Stomach smooth muscle (tissue), 2 donors: ENCODE data around the gene SIPA1.

Experiments used
- H3K27ac ChIP-seq: one replicate; pipeline ENCODE4 v1.7.0; 2013; ENCODE audit warnings: mild to moderate bottlenecking, low read length, inconsistent platforms
- H3K27me3 ChIP-seq, 2 donors: one replicate each; pipeline ENCODE4 v1.7.0; 2013; ENCODE audit warnings: low read length in 2 of 2; ENCODE audit not compliant: insufficient read depth in 2 of 2, control insufficient read depth in 1 of 2
- H3K36me3 ChIP-seq, 2 donors: one replicate each; pipeline ENCODE4 v1.7.0; 2013; ENCODE audit warnings: low read length in 2 of 2; ENCODE audit not compliant: control insufficient read depth in 2 of 2, insufficient read depth in 2 of 2
- H3K4me1 ChIP-seq: one replicate; pipeline ENCODE4 v1.7.0; 2013; ENCODE audit warnings: low read length; ENCODE audit not compliant: control insufficient read depth, insufficient read depth
- H3K4me3 ChIP-seq, 2 donors: one replicate each; pipeline ENCODE4 v1.7.0; 2013; ENCODE audit warnings: low read length in 2 of 2
- H3K9ac ChIP-seq, 2 donors: one replicate each; pipeline ENCODE4 v1.7.0; 2013; ENCODE audit warnings: low read length in 2 of 2, mild to moderate bottlenecking in 1 of 2
- H3K9me3 ChIP-seq, 2 donors: one replicate each; pipeline ENCODE4 v1.7.0; 2013; ENCODE audit warnings: low read length in 2 of 2; ENCODE audit not compliant: control insufficient read depth in 2 of 2
- donor health status: healthy.
- donor health status: Pancreatic carcinoma.

SIPA1 gene

DNA sequence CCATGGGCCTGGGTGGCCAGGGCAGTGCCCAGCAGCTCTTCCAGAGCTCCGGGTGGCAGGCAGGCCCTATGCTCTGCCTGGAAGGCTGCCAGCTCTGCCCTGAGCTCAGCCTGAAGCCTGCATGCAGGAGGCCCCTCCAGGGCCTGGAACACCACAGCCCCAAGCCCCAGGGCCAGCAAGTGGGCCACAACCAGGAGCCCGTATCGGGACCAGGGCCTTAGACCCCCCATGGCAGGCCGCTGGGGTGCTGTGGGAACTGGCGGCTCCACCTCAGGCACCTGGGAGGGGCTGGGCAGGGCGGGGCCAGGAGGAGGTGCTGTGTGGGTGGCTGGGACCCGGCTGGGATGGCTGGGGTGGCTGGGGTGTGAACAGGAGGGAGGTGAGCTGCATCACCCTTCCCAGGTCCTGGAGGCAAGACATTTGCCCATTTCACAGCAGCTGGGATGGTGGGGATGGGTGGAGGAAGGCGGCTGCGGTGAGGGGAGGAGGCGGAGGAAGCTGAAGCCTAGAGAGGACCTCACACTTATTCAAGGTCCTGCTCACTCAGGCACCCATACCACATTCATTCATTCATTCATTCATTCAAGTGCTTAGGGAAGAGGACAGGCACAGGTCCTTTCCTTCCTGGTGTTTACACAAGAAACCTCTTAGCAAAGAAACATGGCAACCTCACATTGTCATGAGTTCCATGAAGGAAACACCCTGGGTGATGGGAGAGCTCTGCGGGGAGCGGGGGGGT is 42.2 kb upstream of the SIPA1 start, which contains the start of gene KCNK7:
Gene KCNK7, minus strand, starts transcription at position 258 of the 739 bp plus-strand sequence. Its CDS starts 28 bp downstream, at position 230.
- H3K9me3 ChIP-seq = no peaks in the 10 kb centered on the region
- peaks cover 28 to 31% of the 10 kb centered on the region in 2 donors for H3K36me3 ChIP-seq
- no peak within 1 kb of the TSS for H3K9ac ChIP-seq
- no peaks in the 10 kb centered on the region for H3K27me3 ChIP-seq
- peaks cover 28% of the 10 kb centered on the region for H3K4me1 ChIP-seq
- no peak within 1 kb of the TSS for H3K4me3 ChIP-seq
- peak within 1 kb of the TSS; percentile 11 for H3K27ac ChIP-seq

DNA sequence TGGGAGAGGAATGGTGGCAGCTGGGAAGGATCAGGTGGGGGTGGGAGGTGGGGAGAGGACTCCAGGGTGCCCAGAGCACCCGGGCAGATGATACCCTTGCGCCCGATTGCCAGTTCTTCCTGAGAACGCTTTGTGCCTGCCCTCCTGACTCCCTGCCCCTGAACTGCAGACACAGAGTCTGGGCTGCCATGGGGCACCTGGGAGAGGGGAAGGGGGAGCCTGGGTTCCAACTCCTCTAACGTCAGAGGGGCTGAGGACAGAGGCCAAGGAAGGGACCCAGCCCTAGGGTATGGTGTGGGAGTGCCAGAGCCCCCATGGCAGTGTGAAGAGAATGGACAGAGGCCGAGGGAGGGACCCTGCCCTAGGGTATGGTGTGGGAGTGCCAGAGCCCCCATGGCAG is 41.4 kb upstream of the SIPA1 start:
- peaks cover 24 to 37% of the 10 kb centered on the region in 2 donors for H3K36me3 ChIP-seq

DNA sequence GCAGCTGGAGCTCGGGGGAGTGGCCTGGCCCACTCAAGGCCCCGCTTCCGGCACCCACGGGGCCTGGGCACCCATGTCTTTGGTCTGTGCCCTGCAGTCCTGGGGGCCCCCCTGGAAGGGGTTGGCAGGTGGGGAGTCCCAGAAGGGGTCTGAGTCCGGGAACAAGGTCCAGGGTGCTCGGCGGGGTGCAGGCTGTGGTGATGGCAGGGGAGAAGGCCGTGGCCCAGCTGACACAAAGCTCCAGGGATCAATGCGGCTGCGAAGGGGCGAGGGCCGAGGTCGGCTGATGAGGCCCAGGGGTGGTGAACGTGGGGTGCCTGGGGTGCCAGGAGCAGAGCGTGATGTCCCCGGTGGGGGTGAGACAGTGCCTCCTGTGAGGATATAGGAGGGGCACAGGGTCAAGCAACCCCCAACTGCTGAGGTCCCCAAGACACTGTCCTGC is 39.6 kb upstream of the SIPA1 start:
- no peaks in the 10 kb centered on the region for H3K27me3 ChIP-seq
- no peak overlapping the region for H3K27ac ChIP-seq
- peaks cover 19 to 35% of the 10 kb centered on the region in 2 donors for H3K36me3 ChIP-seq
- peaks cover 21% of the 10 kb centered on the region for H3K4me1 ChIP-seq
- no peaks in the 10 kb centered on the region for H3K9me3 ChIP-seq
- H3K4me3 ChIP-seq = no peak overlapping the region
- H3K9ac ChIP-seq = no peak overlapping the region

More for the DNA sequence above, 41.4 kb upstream of the SIPA1 start:
- no peaks in the 10 kb centered on the region for H3K9me3 ChIP-seq
- no peak overlapping the region for H3K4me3 ChIP-seq
- no peak overlapping the region for H3K9ac ChIP-seq
- no peak overlapping the region for H3K27ac ChIP-seq
- peaks cover 28% of the 10 kb centered on the region for H3K4me1 ChIP-seq
- H3K27me3 ChIP-seq = no peaks in the 10 kb centered on the region

DNA sequence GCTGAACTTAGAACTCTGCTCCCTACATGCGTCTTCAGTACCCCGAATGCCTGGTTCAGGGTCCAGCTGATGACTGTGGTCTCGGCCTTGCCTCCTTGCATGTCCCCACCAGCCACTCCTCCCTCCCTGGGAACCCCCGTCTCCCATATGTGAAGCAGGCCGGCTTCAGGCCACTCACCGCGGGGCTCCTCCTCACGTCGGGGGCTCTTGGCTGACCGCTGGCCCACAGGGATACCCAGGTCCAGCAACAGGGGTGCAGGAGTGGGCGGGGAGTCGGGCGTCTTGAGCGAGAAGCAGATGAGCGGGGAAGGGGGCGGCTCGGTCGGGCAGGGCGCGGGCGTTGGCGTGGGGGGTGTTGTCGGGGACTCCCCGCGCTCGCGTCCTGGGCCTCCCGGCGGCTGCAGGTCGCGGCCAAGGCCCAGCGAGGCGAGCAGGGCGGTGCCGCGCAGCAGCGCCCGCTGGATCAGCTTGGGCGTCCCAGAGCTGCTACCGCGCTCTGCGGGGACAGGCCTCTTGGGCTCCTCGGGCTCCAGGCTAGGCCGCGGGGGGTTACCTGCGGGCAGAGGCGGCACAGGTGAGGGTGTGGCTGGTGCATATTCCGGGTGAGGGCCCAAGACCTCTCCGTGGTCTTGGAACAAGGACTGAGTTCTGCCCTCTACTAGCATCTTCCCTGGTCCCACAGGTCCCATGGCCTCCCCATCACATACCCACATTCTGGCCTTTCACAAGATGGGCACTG is 38.5 kb upstream of the SIPA1 start:
- Histone ChIP-seq H3K9me3 (no peaks in the 10 kb centered on the region), H3K27me3 (no peaks in the 10 kb centered on the region), H3K27ac (no peak overlapping the region), H3K9ac (no peak overlapping the region), H3K4me1 (peaks cover 11% of the 10 kb centered on the region), H3K36me3 (peaks cover 27 to 39% of the 10 kb centered on the region in 2 donors), H3K4me3 (no peak overlapping the region)

DNA sequence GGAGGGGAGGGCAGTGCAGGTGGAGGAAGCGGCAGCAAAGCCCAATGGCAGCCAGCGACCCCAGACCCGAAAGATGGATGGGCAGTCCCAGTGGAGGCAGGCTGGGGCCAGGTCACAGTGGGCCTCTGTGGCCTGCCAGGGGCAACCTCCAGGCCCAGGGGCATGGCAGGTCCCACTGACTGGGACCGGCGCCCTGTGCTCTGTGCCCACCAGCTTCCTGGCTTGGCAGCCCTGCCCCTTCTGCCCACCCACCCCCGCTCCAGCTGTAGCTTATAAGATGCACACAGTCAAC is 38.0 kb upstream of the SIPA1 start:
- Histone ChIP-seq H3K9ac (no peak overlapping the region), H3K27me3 (no peaks in the 10 kb centered on the region), H3K9me3 (no peaks in the 10 kb centered on the region), H3K36me3 (peaks cover 32 to 44% of the 10 kb centered on the region in 2 donors), H3K4me1 (peaks cover 10% of the 10 kb centered on the region), H3K4me3 (no peak overlapping the region), H3K27ac (no peak overlapping the region)

DNA sequence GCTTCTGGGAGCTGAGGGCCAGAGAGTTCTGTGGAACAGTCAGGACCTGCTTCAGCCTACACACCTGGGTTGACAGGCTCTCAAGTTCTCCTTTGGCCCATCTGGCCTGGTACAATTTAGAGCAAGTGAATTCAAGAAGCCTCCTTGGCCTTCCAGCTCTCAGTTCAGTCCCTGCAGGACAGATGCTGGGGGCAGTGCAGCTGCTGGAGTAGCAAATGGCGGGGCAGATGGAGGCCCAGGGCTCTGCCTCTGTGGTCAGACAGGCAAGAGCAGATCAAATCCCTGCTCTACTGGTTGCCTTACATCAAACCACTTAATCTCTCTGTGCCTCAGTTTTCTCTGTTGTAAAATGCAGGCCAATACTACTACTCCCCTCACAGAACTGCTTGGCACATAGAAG is 33.6 kb upstream of the SIPA1 start:
- no peaks in the 10 kb centered on the region for H3K27me3 ChIP-seq
- H3K9me3 ChIP-seq = no peaks in the 10 kb centered on the region
- peaks cover 21% of the 10 kb centered on the region for H3K4me1 ChIP-seq
- no peak overlapping the region for H3K4me3 ChIP-seq
- no peak overlapping the region for H3K9ac ChIP-seq
- H3K36me3 ChIP-seq = peaks cover 22 to 42% of the 10 kb centered on the region in 2 donors
- H3K27ac ChIP-seq = no peak overlapping the region

DNA sequence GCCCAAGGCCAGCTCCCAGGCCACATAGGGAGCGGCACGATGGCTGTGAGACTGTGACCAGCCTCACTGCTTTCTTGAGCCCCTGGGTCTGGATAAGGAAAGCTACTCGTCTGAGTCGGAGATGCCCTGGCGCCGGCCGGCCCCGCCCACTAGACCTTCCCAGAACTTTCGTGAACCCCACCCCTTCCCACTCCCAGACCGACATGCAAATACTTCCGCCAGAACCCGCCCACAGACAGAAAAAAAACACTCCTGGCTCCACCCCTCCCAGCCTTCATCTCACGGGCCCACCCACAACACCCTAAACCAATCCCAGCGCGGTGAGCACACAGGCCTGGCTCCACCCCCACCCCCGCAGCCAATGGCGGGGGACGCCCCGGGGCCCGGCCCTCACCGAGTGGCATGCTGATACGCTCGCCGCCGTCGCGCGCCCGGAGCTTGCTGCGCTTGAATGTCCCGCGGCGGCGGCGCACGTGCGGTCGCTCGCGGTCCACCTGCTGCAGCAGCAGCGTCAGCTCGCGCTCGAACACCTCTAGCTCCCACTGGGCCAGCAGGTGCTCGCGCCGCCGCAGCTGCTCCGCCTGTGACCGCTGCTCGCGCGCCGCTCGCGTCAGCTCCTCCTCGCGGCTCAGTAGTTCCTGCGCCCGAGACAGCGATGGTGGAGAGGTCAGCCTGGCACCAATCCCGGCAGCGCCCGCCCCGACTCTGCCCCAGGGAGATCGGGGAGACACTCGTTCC is 30.9 kb upstream of the SIPA1 start:
- peaks cover 24 to 36% of the 10 kb centered on the region in 2 donors for H3K36me3 ChIP-seq
- peak overlapping the region; percentile 36 to 85 for H3K9ac ChIP-seq
- no peaks in the 10 kb centered on the region for H3K9me3 ChIP-seq
- peak overlapping the region; percentile 71 for H3K27ac ChIP-seq
- H3K27me3 ChIP-seq = no peaks in the 10 kb centered on the region
- peaks cover 48% of the 10 kb centered on the region for H3K4me1 ChIP-seq
- H3K4me3 ChIP-seq = peak overlapping the region; percentile 50 to 70

DNA sequence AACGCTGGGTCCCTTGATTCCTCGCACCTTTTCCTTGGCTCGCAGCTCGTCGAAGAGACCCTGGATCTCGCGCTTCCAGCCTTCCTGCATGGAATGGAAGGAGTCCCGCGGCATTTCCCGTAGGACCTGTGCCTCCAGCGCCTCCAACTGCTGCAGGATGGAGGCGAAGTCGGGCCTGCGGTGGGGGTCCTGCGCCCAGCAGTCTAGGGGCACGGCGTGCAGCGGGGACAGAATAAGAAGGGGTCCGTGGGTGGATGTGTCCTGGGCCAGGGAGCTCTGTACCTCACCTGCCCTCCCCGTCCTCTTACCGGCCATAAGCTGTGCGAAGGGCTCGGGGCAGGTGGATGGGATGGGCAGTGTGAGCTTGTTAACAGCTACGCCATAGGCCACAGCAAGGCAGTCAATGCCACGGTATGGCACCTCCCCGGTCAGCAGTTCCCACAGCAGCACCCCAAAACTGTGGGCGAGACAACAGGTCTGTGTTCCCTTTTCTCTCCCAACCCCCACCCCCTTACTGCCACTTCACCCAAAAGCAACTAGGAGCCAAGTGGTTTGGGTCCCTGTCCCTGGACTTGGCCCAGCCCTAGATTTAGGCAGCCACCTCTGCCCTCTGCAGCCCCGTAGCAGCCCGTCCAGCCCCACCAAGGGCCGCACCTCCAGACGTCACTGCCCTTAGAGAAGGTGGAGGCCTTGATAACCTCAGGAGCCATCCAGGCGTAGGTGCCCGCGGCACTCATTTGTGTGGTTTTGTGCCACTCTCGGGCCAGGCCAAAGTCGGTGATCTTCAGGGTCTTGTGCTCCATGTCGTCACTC is 30.1 kb upstream of the SIPA1 start:
- H3K36me3 ChIP-seq = peaks cover 30 to 38% of the 10 kb centered on the region in 2 donors
- no peak overlapping the region for H3K9ac ChIP-seq
- H3K4me1 ChIP-seq = peaks cover 56% of the 10 kb centered on the region
- peak overlapping the region; percentile 46 for H3K27ac ChIP-seq
- H3K27me3 ChIP-seq = no peaks in the 10 kb centered on the region
- peak overlapping the region; percentile 46 to 70 for H3K4me3 ChIP-seq
- no peaks in the 10 kb centered on the region for H3K9me3 ChIP-seq

DNA sequence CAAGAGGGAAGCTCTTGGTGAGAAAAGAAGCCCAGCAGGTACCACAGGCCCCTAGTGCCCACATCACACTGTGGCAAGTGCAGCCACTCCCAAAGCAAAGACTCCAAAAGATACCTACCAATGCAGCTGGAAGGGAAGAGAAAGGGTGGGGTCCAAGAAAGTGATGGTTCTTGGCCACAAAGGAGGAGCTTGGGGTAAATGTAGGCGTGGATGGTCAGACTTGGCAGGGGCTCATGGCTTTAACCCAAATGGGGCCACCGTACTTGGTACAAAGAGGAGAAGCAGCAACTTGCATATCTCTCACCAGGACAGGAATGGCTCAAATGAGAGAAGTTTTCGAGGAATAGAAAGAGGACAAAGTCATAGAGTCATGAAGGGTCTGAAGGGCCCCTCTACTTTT is 28.7 kb upstream of the SIPA1 start:
- peaks cover 69% of the 10 kb centered on the region for H3K4me1 ChIP-seq

DNA sequence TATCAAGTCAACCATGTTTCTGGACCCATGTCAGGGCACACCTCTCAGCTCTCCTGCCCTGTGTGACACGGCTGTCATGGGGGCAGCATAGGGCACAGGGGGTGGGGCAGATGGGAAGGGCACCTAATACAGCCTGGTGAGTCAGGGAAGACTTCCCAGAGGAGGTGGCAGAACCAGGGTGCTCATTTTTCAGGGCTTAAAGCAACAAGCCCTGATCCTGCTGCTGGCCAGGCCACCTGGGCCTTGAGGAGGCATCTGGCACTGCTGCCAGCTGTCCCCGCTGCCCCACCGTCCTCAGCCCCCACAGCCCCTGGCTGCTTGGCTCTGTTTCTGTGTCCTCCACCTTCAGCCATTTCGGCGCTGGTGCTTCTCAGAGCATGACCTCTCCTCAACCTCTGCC is 28.2 kb upstream of the SIPA1 start:
- no peak overlapping the region for H3K9ac ChIP-seq
- H3K36me3 ChIP-seq = peaks cover 18 to 28% of the 10 kb centered on the region in 2 donors
- no peaks in the 10 kb centered on the region for H3K27me3 ChIP-seq
- no peak overlapping the region for H3K4me3 ChIP-seq
- no peak overlapping the region for H3K27ac ChIP-seq
- H3K9me3 ChIP-seq = no peaks in the 10 kb centered on the region
- peaks cover 71% of the 10 kb centered on the region for H3K4me1 ChIP-seq

More for the DNA sequence above, 28.7 kb upstream of the SIPA1 start:
- no peaks in the 10 kb centered on the region for H3K9me3 ChIP-seq
- H3K36me3 ChIP-seq = peaks cover 23 to 31% of the 10 kb centered on the region in 2 donors
- no peaks in the 10 kb centered on the region for H3K27me3 ChIP-seq
- no peak overlapping the region for H3K4me3 ChIP-seq
- no peak overlapping the region for H3K27ac ChIP-seq
- H3K9ac ChIP-seq = no peak overlapping the region
